Tibial nerve (tissue), 3 donors: ENCODE measurements around the gene GPR108.

Experiments used
- POLR2A ChIP-seq, 2 donors: fragments of 450-650 bp; IDR thresholded peaks; one replicate each; pipeline ENCODE4 v1.6.1; 2017; ENCODE audit warnings: antibody characterized with exemption in 2 of 2, mild to moderate bottlenecking in 2 of 2, moderate library complexity in 2 of 2
- TF ChIP-seq, protein P1 (sequence below), 5 experiments: fragments of 200-600 bp in 3 of 5; fragments of 450-650 bp in 2 of 5; sonication (generic) in 3 of 5; IDR thresholded peaks; one replicate each; pipeline ENCODE4 v1.5.1; 2016 to 2019; ENCODE audit warnings: antibody characterized with exemption in 5 of 5, mild to moderate bottlenecking in 3 of 5, moderate library complexity in 2 of 5

DNA sequence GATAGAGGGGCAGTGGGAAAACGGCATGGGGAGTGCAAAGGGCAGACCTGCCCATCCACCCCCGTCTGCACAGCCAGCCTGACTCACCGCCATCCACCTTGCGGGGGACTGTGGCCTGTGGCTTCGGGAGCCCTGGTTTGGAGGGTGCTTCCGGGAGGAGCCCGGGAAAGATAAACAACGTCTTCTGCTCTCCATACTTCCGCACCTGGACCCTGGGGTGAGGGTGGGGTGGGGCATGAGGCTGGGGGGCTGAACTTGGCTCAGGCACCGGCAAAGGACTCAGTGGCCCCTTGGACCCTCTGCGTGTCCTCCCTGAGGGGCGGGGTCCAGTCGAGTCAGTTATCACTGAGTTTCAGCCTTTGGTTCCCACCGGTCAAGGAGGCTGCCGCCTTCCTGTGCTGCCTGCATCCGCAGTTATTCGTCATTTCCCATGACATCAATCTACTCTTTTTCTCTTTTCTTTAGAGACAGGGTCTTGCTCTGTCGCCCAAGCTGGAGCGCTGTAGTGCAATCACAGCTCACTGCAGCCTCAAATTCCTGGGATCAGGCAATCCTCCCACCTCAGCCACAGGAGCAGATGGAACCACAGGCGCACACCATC is 3.2 kb downstream of the GPR108 start:
- TF ChIP-seq POLR2A (IDR thresholded peaks at IDR 0.05): no peak
- TF ChIP-seq, protein P1, sequence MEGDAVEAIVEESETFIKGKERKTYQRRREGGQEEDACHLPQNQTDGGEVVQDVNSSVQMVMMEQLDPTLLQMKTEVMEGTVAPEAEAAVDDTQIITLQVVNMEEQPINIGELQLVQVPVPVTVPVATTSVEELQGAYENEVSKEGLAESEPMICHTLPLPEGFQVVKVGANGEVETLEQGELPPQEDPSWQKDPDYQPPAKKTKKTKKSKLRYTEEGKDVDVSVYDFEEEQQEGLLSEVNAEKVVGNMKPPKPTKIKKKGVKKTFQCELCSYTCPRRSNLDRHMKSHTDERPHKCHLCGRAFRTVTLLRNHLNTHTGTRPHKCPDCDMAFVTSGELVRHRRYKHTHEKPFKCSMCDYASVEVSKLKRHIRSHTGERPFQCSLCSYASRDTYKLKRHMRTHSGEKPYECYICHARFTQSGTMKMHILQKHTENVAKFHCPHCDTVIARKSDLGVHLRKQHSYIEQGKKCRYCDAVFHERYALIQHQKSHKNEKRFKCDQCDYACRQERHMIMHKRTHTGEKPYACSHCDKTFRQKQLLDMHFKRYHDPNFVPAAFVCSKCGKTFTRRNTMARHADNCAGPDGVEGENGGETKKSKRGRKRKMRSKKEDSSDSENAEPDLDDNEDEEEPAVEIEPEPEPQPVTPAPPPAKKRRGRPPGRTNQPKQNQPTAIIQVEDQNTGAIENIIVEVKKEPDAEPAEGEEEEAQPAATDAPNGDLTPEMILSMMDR (IDR thresholded peaks at IDR 0.05): no peak
